Endothelial cell of umbilical vein (primary cell): ENCODE data around the gene NRXN3. TPM values are rescaled to one million over a fixed set of nuclear protein-coding genes. Genes with fewer than 3 reads are reported as not detected.

ENCODE experiments used
- BruUV-seq: library from RNA; stranded (reverse); fragments of 400-500 nt; replicated peaks from 2 replicates; lab custom pipeline; 2021; lab: Mats Ljungman, UMichigan
- CTCF ChIA-PET: fragments of 300-600, 350-600 bp; sonication (Branson Sonifier 250); formaldehyde crosslinking; loops from one replicate; lab custom pipeline; 2021; ENCODE audit warnings: antibody characterized with exemption, inconsistent platforms; lab: Charles Lee
- POLR2A ChIA-PET: fragments of 300-600, 350-600 bp; sonication (Branson Sonifier 250); formaldehyde crosslinking; loops from one replicate; lab custom pipeline; 2021; ENCODE audit warnings: antibody characterized with exemption, inconsistent platforms; lab: Charles Lee
- DNase-seq: peaks from one replicate; pipeline ENCODE4 v3.0.0-alpha.2; 2011; ENCODE audit warnings: low read depth, low spot score
- FAIRE-seq: peaks from 2 replicates; lab custom pipeline; 2011; peaks lifted over from hg19 to GRCh38; lab: Jason Lieb, UNC
- H2AFZ ChIP-seq: 2 replicates; pipeline ENCODE4 v1.6.0; 2012; ENCODE audit warnings: low read depth, low read length, control low read depth, inconsistent platforms
- H3K27ac ChIP-seq: 2 replicates; pipeline ENCODE4 v1.5.1; 2011; ENCODE audit warnings: low read depth, mild to moderate bottlenecking, control low read depth, low read length, moderate library complexity; ENCODE audit not compliant: insufficient read depth
- H3K27me3 ChIP-seq, 2 experiments: 2 replicates each; pipeline versions ENCODE4 v1.6.0 to v1.6.1; 2011; ENCODE audit warnings: low read length in 2 of 2, mixed read lengths in 1 of 2; ENCODE audit not compliant: control insufficient read depth in 2 of 2, insufficient read depth in 2 of 2
- H3K36me3 ChIP-seq, 2 experiments: 2 replicates in 1 of 2; 3 replicates in 1 of 2; pipeline ENCODE4 v1.5.1; 2011; ENCODE audit warnings: low read length in 2 of 2, mild to moderate bottlenecking in 1 of 2, moderate library complexity in 1 of 2; ENCODE audit not compliant: control insufficient read depth in 2 of 2, insufficient read depth in 2 of 2; ENCODE audit errors: extremely low read depth in 1 of 2
- H3K4me1 ChIP-seq: 3 replicates; pipeline ENCODE4 v1.5.1; 2011; ENCODE audit warnings: mild to moderate bottlenecking, low read length; ENCODE audit not compliant: control insufficient read depth, insufficient read depth; ENCODE audit errors: extremely low read depth
- H3K4me2 ChIP-seq: 2 replicates; pipeline ENCODE4 v1.6.1; 2011; ENCODE audit warnings: low read length, control low read depth, mixed read lengths; ENCODE audit not compliant: insufficient read depth
- H3K4me3 ChIP-seq, 3 experiments: fragments of 200-600 bp in 1 of 3; sonication (generic), shearing (Covaris generic) in 1 of 3; replicated peaks in 1 of 3; 2 replicates each; pipeline ENCODE4 v1.5.1; 2011 to 2016; ENCODE audit warnings: control low read depth in 3 of 3, low read length in 3 of 3, mild to moderate bottlenecking in 2 of 3, inconsistent platforms in 1 of 3, low read depth in 1 of 3, moderate library complexity in 1 of 3; ENCODE audit not compliant: insufficient read depth in 1 of 3
- H3K79me2 ChIP-seq: 2 replicates; pipeline ENCODE4 v1.6.0; 2012; ENCODE audit warnings: low read length, inconsistent platforms; ENCODE audit not compliant: control insufficient read depth, insufficient read depth
- H3K9ac ChIP-seq: replicated peaks from 2 replicates; pipeline ENCODE3; 2011; ENCODE audit warnings: low read length, control low read depth; ENCODE audit not compliant: insufficient read depth; ENCODE audit errors: extremely low read depth
- H3K9me1 ChIP-seq: replicated peaks from 3 replicates; pipeline ENCODE4 v1.6.0; 2011; ENCODE audit warnings: mild to moderate bottlenecking, low read length; ENCODE audit not compliant: control insufficient read depth, insufficient read depth; ENCODE audit errors: extremely low read depth
- H3K9me3 ChIP-seq: replicated peaks from 2 replicates; pipeline ENCODE4 v1.5.1; 2012; ENCODE audit warnings: low read length, inconsistent platforms; ENCODE audit not compliant: control insufficient read depth, insufficient read depth
- H4K20me1 ChIP-seq: replicated peaks from 2 replicates; pipeline ENCODE3; 2011; ENCODE audit warnings: mild to moderate bottlenecking, low read length; ENCODE audit not compliant: control insufficient read depth, insufficient read depth; ENCODE audit errors: extremely low read depth
- CTCF ChIP-seq, 2 donors: IDR thresholded peaks; 1 replicate in 1 of 2; 2 replicates in 1 of 2; pipeline ENCODE4 v1.5.1; 2011; ENCODE audit warnings: low read length in 2 of 2, mild to moderate bottlenecking in 2 of 2, moderate library complexity in 2 of 2, control low read depth in 1 of 2, inconsistent platforms in 1 of 2, low read depth in 1 of 2; ENCODE audit not compliant: insufficient read depth in 1 of 2; ENCODE audit errors: extremely low read depth in 1 of 2
- EZH2 ChIP-seq: IDR thresholded peaks from 2 replicates; pipeline ENCODE4 v1.6.1; 2012; ENCODE audit warnings: borderline replicate concordance, low read depth, mild to moderate bottlenecking, moderate library complexity, low read length, inconsistent platforms; ENCODE audit not compliant: severe bottlenecking
- GATA2 ChIP-seq: IDR thresholded peaks from 2 replicates; pipeline ENCODE4 v1.7.0; 2011; ENCODE audit warnings: low read depth, mild to moderate bottlenecking, moderate library complexity, mixed read lengths, low read length; ENCODE audit not compliant: insufficient read length, insufficient read depth
- JUN ChIP-seq: IDR thresholded peaks from 2 replicates; pipeline ENCODE4 v1.6.1; 2011; ENCODE audit warnings: borderline replicate concordance, low read depth; ENCODE audit not compliant: insufficient read length, insufficient read depth
- MAX ChIP-seq: IDR thresholded peaks from 2 replicates; pipeline ENCODE4 v1.6.1; 2011; ENCODE audit not compliant: insufficient read depth, insufficient read length
- MYC ChIP-seq: IDR thresholded peaks from one replicate; pipeline ENCODE4 v1.6.1; 2011; ENCODE audit warnings: mild to moderate bottlenecking, low read depth, low read length
- POLR2A ChIP-seq: IDR thresholded peaks from 2 replicates; pipeline ENCODE4 v1.6.1; 2012; ENCODE audit warnings: low read depth, mild to moderate bottlenecking, control low read depth, low read length
- POLR2AphosphoS5 ChIP-seq: IDR thresholded peaks from 2 replicates; pipeline ENCODE4 v1.6.1; 2012; ENCODE audit warnings: low read depth, mild to moderate bottlenecking, control low read depth, low read length, moderate library complexity; ENCODE audit not compliant: insufficient read depth
- dilution Hi-C: fragments of 300-500 bp; cut with MboI; formaldehyde crosslinking; loops from one replicate; pipeline ENCODE4 v1.15.0; 2019; ENCODE audit warnings: low sequenced_read_pairs; ENCODE audit not compliant: extremely low pct_ligation_motif_present
- intact Hi-C: fragments of 100-400 bp; cut with micrococcal nuclease; formaldehyde crosslinking; loops from one replicate; pipeline ENCODE4 v1.10.0; 2022
- polyA plus RNA-seq, 4 experiments: library from polyadenylated mRNA; depleted of rRNA in 3 of 4; stranded (reverse) in 3 of 4; unstranded in 1 of 4; fragments of >200 nt; gene quantifications; 2 replicates each; pipeline versions ENCODE4 v1.2.1 to v1.2.3, GENCODE V29; 2011 to 2012; ENCODE audit warnings: missing spikeins in 1 of 4
- total RNA-seq: library from RNA; stranded (reverse); gene quantifications from 2 replicates; pipeline ENCODE4 v1.2.3, GENCODE V29; 2021

The NRXN3 gene
- total and polyA plus RNA-seq, 2 donors (not counting 3 experiments of a cell fraction or from before 2014, with no cell fraction given): 0.72 to 4.2 TPM

GRCh38 chr14:79332504-79333197 is 1162.5 kb downstream of the NRXN3 start:
- no peak overlapping the region for H3K27ac ChIP-seq
- no peaks in the 10 kb centered on the region for H3K9me3 ChIP-seq
- BruUV-seq: no TSS peak
- H3K4me1 ChIP-seq: no peaks in the 10 kb centered on the region
- no peaks in the 10 kb centered on the region for H3K36me3 ChIP-seq
- H3K4me2 ChIP-seq: no peak overlapping the region
- FAIRE-seq: no peak
- TF ChIP-seq MAX (no peak), MYC (no peak)
- POLR2A ChIA-PET: no interaction called here
- no peak overlapping the region for H3K4me3 ChIP-seq
- H3K9me1 ChIP-seq: no peaks in the 10 kb centered on the region
- intact Hi-C loops (no loop called here), dilution Hi-C loops (no loop called here)
- H3K27me3 ChIP-seq: peaks cover 0 to 1% of the 10 kb centered on the region in 2 experiments
- H3K79me2 ChIP-seq: no peaks in the 10 kb centered on the region
- no peaks in the 10 kb centered on the region for H4K20me1 ChIP-seq
- no peak for DNase-seq
- H2AFZ ChIP-seq: no peak overlapping the region
- CTCF ChIA-PET: no interaction called here
- no peak overlapping the region for H3K9ac ChIP-seq

- no TSS peak for BruUV-seq
- Histone ChIP-seq H3K9ac (no peak overlapping the region), H3K4me1 (no peaks in the 10 kb centered on the region), H3K4me2 (no peak overlapping the region), H3K27me3 (no peaks in the 10 kb centered on the region), H3K79me2 (no peaks in the 10 kb centered on the region), H2AFZ (no peak overlapping the region), H3K4me3 (no peak overlapping the region), H4K20me1 (no peaks in the 10 kb centered on the region), H3K9me1 (no peaks in the 10 kb centered on the region), H3K36me3 (no peaks in the 10 kb centered on the region), H3K27ac (no peak overlapping the region), H3K9me3 (no peaks in the 10 kb centered on the region)
- ChIA-PET POLR2A (no interaction called here), CTCF (no interaction called here)
- dilution Hi-C loops (no loop called here), intact Hi-C loops (no loop called here)
- TF ChIP-seq POLR2A: no peak
- TF ChIP-seq CTCF (IDR thresholded peaks at IDR 0.05; ENCODE audit: extremely low read depth in 1 of 2, insufficient read depth in 1 of 2, low read depth in 1 of 2, low read length in 2 of 2): no peak
- no peak for TF ChIP-seq MYC
- no peak for TF ChIP-seq EZH2
- no peak for TF ChIP-seq GATA2
- no peak for TF ChIP-seq POLR2AphosphoS5
- TF ChIP-seq MAX: no peak
- no peak for TF ChIP-seq JUN
- FAIRE-seq (no peak), DNase-seq (no peak)
Observed at GRCh38 chr14:79333198-79333546, 1163.0 kb downstream of the NRXN3 start.
